H9 (cell line): ENCODE data around the gene NCOR2. TPM values are rescaled to one million over a fixed set of nuclear protein-coding genes. Genes with fewer than 3 reads are reported as not detected.

Experiments used
- DNase-seq: peaks from one replicate; pipeline ENCODE4 v3.0.0-alpha.2; 2017
- H2AFZ ChIP-seq: one replicate; pipeline ENCODE4 v1.6.1; 2013; ENCODE audit warnings: mild to moderate bottlenecking, low read length, control low read depth, moderate library complexity
- H2AK5ac ChIP-seq: 2 replicates; pipeline ENCODE4 v1.6.1; 2013; ENCODE audit warnings: low read length, control low read depth, mixed read lengths; ENCODE audit not compliant: insufficient read length
- H2BK120ac ChIP-seq: one replicate; pipeline ENCODE4 v1.6.1; 2013; ENCODE audit warnings: low read depth, mild to moderate bottlenecking, low read length, control low read depth, inconsistent platforms; ENCODE audit not compliant: poor library complexity, severe bottlenecking
- H2BK12ac ChIP-seq: 2 replicates; pipeline ENCODE4 v1.6.1; 2013; ENCODE audit warnings: low read length, control low read depth, mixed read lengths, low read depth; ENCODE audit not compliant: insufficient read length
- H2BK15ac ChIP-seq: 2 replicates; pipeline ENCODE4 v1.6.1; 2013; ENCODE audit warnings: low read depth, low read length, control low read depth
- H2BK20ac ChIP-seq: one replicate; pipeline ENCODE4 v1.6.1; 2013; ENCODE audit warnings: low read depth, mild to moderate bottlenecking, low read length, control low read depth, inconsistent platforms; ENCODE audit not compliant: poor library complexity, severe bottlenecking
- H2BK5ac ChIP-seq: 2 replicates; pipeline ENCODE4 v1.6.1; 2013; ENCODE audit warnings: low read length, control low read depth, mixed read lengths; ENCODE audit not compliant: insufficient read length
- H3K14ac ChIP-seq: 2 replicates; pipeline ENCODE4 v1.6.1; 2013; ENCODE audit warnings: low read length, control low read depth; ENCODE audit not compliant: insufficient read depth
- H3K18ac ChIP-seq: 2 replicates; pipeline ENCODE4 v1.6.1; 2013; ENCODE audit warnings: low read depth, mild to moderate bottlenecking, mixed read lengths, low read length, control low read depth; ENCODE audit not compliant: insufficient read length
- H3K23ac ChIP-seq: 2 replicates; pipeline ENCODE4 v1.6.1; 2013; ENCODE audit warnings: low read length, control low read depth, mixed read lengths, low read depth; ENCODE audit not compliant: insufficient read length
- H3K23me2 ChIP-seq: 2 replicates; pipeline ENCODE4 v1.6.1; 2013; ENCODE audit warnings: low read depth, mild to moderate bottlenecking, mixed read lengths, low read length, control low read depth; ENCODE audit not compliant: insufficient read length, poor library complexity, severe bottlenecking
- H3K27ac ChIP-seq: 2 replicates; pipeline ENCODE4 v1.5.1; 2013; ENCODE audit warnings: low read length, control low read depth, mixed read lengths, low read depth; ENCODE audit not compliant: insufficient read length
- H3K27me3 ChIP-seq: 2 replicates; pipeline ENCODE4 v1.6.1; 2013; ENCODE audit warnings: low read length, control low read depth, inconsistent platforms; ENCODE audit not compliant: insufficient read depth
- H3K4ac ChIP-seq: 2 replicates; pipeline ENCODE4 v1.6.1; 2013; ENCODE audit warnings: low read depth, mild to moderate bottlenecking, control low read depth, inconsistent platforms, low read length, moderate library complexity
- H3K4me1 ChIP-seq: 2 replicates; pipeline ENCODE4 v1.6.1; 2013; ENCODE audit warnings: low read length, control low read depth, inconsistent platforms; ENCODE audit not compliant: insufficient read depth
- H3K4me2 ChIP-seq: 2 replicates; pipeline ENCODE4 v1.6.1; 2013; ENCODE audit warnings: low read length, control low read depth, mixed read lengths; ENCODE audit not compliant: insufficient read length, insufficient read depth
- H3K56ac ChIP-seq: 2 replicates; pipeline ENCODE4 v1.6.1; 2013; ENCODE audit warnings: low read depth, mild to moderate bottlenecking, mixed read lengths, low read length, control low read depth; ENCODE audit not compliant: insufficient read length
- H3K79me1 ChIP-seq: 2 replicates; pipeline ENCODE4 v1.6.1; 2013; ENCODE audit warnings: low read depth, mild to moderate bottlenecking, moderate library complexity, low read length, control low read depth, inconsistent platforms; ENCODE audit not compliant: insufficient read depth, poor library complexity, severe bottlenecking
- H3K79me2 ChIP-seq: 2 replicates; pipeline ENCODE4 v1.6.1; 2013; ENCODE audit warnings: low read length, control low read depth, inconsistent platforms; ENCODE audit not compliant: insufficient read depth
- H3K9ac ChIP-seq: 2 replicates; pipeline ENCODE4 v1.6.1; 2013; ENCODE audit warnings: low read length, control low read depth, mixed read lengths; ENCODE audit not compliant: insufficient read length; ENCODE audit errors: extremely low read depth
- H3K9me3 ChIP-seq: one replicate; pipeline ENCODE4 v1.6.1; 2013; ENCODE audit warnings: low read depth, low read length, inconsistent platforms; ENCODE audit not compliant: control insufficient read depth
- H3T11ph ChIP-seq: one replicate; pipeline ENCODE4 v1.6.1; 2013; ENCODE audit warnings: mild to moderate bottlenecking, low read length, control low read depth, inconsistent platforms
- H4K20me1 ChIP-seq: one replicate; pipeline ENCODE4 v1.6.1; 2013; ENCODE audit not compliant: control insufficient read depth, insufficient read length, insufficient read depth
- H4K5ac ChIP-seq: 2 replicates; pipeline ENCODE4 v1.6.1; 2013; ENCODE audit warnings: low read depth, mild to moderate bottlenecking, mixed read lengths, low read length, control low read depth; ENCODE audit not compliant: insufficient read length
- H4K8ac ChIP-seq: replicated peaks from 2 replicates; pipeline ENCODE4 v1.6.1; 2013; ENCODE audit warnings: low read length, control low read depth, mixed read lengths, low read depth; ENCODE audit not compliant: insufficient read length
- H4K91ac ChIP-seq: 2 replicates; pipeline ENCODE4 v1.6.1; 2013; ENCODE audit warnings: low read depth, mild to moderate bottlenecking, moderate library complexity, mixed read lengths, low read length, control low read depth; ENCODE audit not compliant: insufficient read length
- H3K27ac Mint-ChIP-seq, 3 experiments: 2 replicates in 2 of 3; 3 replicates in 1 of 3; pipeline ENCODE4 v1.8.0; 2020 to 2021; ENCODE audit warnings: mixed read lengths in 3 of 3, mild to moderate bottlenecking in 1 of 3, moderate library complexity in 1 of 3
- H3K27me3 Mint-ChIP-seq: 2 replicates; pipeline ENCODE4 v1.8.0; 2021; ENCODE audit warnings: low read depth, mild to moderate bottlenecking, moderate library complexity, mixed read lengths
- H3K36me3 Mint-ChIP-seq, 3 experiments: 2 replicates in 2 of 3; 3 replicates in 1 of 3; pipeline ENCODE4 v1.8.0; 2020 to 2021; ENCODE audit warnings: low read depth in 3 of 3, mixed read lengths in 3 of 3; ENCODE audit not compliant: insufficient read depth in 1 of 3
- H3K4me1 Mint-ChIP-seq, 2 experiments: 2 replicates each; pipeline ENCODE4 v1.8.0; 2020; ENCODE audit warnings: mixed read lengths in 2 of 2
- H3K4me3 Mint-ChIP-seq, 2 experiments: 2 replicates in 1 of 2; 3 replicates in 1 of 2; pipeline ENCODE4 v1.8.0; 2020 to 2021; ENCODE audit warnings: mild to moderate bottlenecking in 2 of 2, mixed read lengths in 2 of 2, moderate library complexity in 1 of 2
- H3K9me3 Mint-ChIP-seq, 2 experiments: 2 replicates in 1 of 2; 3 replicates in 1 of 2; pipeline ENCODE4 v1.8.0; 2020; ENCODE audit warnings: mild to moderate bottlenecking in 2 of 2, mixed read lengths in 2 of 2, moderate library complexity in 1 of 2
- WGBS: extraction: QIAGEN DNeasy Blood & Tissue Kit; methylation state at CpG from one replicate; pipeline ENCODE4 v1.1.7; 2013; ENCODE audit warnings: missing lambda C conversion rate, low lambda C conversion rate, mixed read lengths; ENCODE audit not compliant: insufficient read length; ENCODE audit errors: extremely low coverage; 5-methylcytosine and 5-hydroxymethylcytosine counted together
- total RNA-seq: library from RNA; stranded (reverse); gene quantifications from 2 replicates; pipeline ENCODE4 v1.2.1, GENCODE V29; 2021
- TF ChIP-seq, protein P1 (sequence below): fragments of 200-600 bp; sonication (generic); conservative IDR thresholded peaks from 3 replicates; pipeline ENCODE4 v1.8.0; 2021; ENCODE audit warnings: antibody characterized with exemption, mild to moderate bottlenecking

Gene NCOR2
- total RNA-seq, 1 experiment from 2014 or later: 226 TPM

DNA sequence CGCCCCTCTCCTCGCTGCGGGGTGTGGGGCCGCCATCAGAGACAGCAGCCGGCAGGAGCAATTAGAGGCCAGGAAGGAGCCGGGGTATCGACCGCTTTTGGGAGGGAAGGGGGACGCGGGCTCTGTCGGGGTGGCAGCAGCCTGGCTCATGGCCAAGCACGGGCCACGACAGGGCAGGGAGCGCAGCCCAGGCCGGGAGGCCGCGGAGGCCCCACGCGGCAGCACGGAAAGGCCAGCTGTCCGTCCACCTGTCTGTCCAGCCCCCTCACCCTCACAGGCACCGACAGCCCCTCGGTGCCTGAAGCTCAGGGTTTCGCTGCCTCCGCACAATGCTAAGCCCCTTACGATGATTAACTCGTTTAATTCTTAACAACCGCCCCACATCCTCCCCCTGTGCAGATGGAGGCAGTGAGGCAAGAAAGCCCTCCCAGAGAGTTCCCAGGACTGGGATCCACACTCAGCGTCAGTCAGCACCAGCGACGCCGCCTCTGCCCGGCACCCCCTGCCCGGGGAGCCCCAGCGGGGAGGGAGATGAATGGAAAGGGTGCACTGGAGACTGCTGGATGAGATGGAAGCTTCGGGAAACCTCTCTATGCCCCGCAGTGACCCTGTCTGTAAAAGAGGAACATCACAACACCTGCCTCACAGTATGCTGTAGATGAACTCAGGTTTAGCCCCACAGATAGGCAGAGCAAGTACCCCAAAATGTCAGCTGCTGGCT, 23.7 kb downstream of the NCOR2 start:
- Histone ChIP-seq H2BK12ac (no peak overlapping the region), H3K4me2 (no peak overlapping the region), H4K91ac (no peak overlapping the region), H3K79me2 (peaks cover 65% of the 10 kb centered on the region; the same call in 1 of the 2 replicates), H3K9ac (no peak overlapping the region), H2BK120ac (no peak overlapping the region), H4K20me1 (no peaks in the 10 kb centered on the region), H3K18ac (peak overlapping the region; percentile 28), H2BK15ac (no peak overlapping the region), H2BK20ac (no peak overlapping the region), H3K4me1 (peaks cover 3% of the 10 kb centered on the region; the same call in 1 of the 2 replicates), H2AK5ac (no peak overlapping the region), H3K27me3 (no peaks in the 10 kb centered on the region), H3K14ac (peak overlapping the region; percentile 70), H3K9me3 (no peaks in the 10 kb centered on the region), H3K27ac (no peak overlapping the region), H3K79me1 (no peaks in the 10 kb centered on the region), H3T11ph (no peak overlapping the region), H3K23ac (no peak overlapping the region), H4K8ac (no peak overlapping the region), H4K5ac (no peak overlapping the region), H3K4ac (peak overlapping the region; percentile 10; the same call in 1 of the 2 replicates), H3K23me2 (no peaks in the 10 kb centered on the region), H2AFZ (no peak overlapping the region), H2BK5ac (no peak overlapping the region), H3K56ac (no peak overlapping the region)
- Mint-ChIP-seq H3K4me3 (no peak overlapping the region), H3K27me3 (no peaks in the 10 kb centered on the region), H3K36me3 (peaks cover 4 to 11% (median 10%) of the 10 kb centered on the region in 3 experiments; a peak in 6 of 7 replicates), H3K4me1 (peaks cover 34 to 47% of the 10 kb centered on the region in 2 experiments), H3K27ac (peak overlapping the region; percentile 55 to 90 (median 79); a peak in 3 of 7 replicates), H3K9me3 (no peaks in the 10 kb centered on the region)
- DNase-seq: no peak
- WGBS: no CpG with 5 or more reads among the region's 37 CpGs
- TF ChIP-seq, protein P1, sequence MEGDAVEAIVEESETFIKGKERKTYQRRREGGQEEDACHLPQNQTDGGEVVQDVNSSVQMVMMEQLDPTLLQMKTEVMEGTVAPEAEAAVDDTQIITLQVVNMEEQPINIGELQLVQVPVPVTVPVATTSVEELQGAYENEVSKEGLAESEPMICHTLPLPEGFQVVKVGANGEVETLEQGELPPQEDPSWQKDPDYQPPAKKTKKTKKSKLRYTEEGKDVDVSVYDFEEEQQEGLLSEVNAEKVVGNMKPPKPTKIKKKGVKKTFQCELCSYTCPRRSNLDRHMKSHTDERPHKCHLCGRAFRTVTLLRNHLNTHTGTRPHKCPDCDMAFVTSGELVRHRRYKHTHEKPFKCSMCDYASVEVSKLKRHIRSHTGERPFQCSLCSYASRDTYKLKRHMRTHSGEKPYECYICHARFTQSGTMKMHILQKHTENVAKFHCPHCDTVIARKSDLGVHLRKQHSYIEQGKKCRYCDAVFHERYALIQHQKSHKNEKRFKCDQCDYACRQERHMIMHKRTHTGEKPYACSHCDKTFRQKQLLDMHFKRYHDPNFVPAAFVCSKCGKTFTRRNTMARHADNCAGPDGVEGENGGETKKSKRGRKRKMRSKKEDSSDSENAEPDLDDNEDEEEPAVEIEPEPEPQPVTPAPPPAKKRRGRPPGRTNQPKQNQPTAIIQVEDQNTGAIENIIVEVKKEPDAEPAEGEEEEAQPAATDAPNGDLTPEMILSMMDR: no peak
